ENCODE results near the gene PLEK. TPM values are rescaled to one million over a fixed set of nuclear protein-coding genes. Genes with fewer than 3 reads are reported as not detected.
"Not testable (repeated sequence)": the region's sequence is repeated elsewhere in the genome, so short reads cannot be mapped to it uniquely, and the experiment has no call there.

PLEK gene
- 1 to 10 TPM; 4.1 to 7.8 (median 6.1) TPM for polyA plus RNA-seq (ENCODE audit: insufficient read length in 10 of 10)
- long read RNA-seq, donor 1: 0 reads
- long read RNA-seq, donor 2, partial matches to known transcripts: 0 of 2 reads
- long read RNA-seq, donor 2, other reads (novel, unspliced or antisense): 0 of 2 reads
- long read RNA-seq, donor 3: 0 reads
- long read RNA-seq, donor 4, partial matches to known transcripts: 0 of 1 reads
- long read RNA-seq, donor 4, other reads (novel, unspliced or antisense): 0 of 1 reads
- long read RNA-seq, donor 5, partial matches to known transcripts: 0 of 3 reads
- long read RNA-seq, donor 5, other reads (novel, unspliced or antisense): 0 of 3 reads
- long read RNA-seq, donor 6: 0 reads
- long read RNA-seq, donor 7: 0 reads
- long read RNA-seq, donor 8, partial matches to known transcripts: 0 of 1 reads
- long read RNA-seq, donor 8, other reads (novel, unspliced or antisense): 0 of 1 reads
- long read RNA-seq, donor 9: 0 reads

GRCh38 chr2:68365087-68365486 is at the start of gene PLEK:
TSS of gene PLEK (plus strand) at chr2:68365282. CDS start at chr2:68365352, 70 bp downstream.
- DNase-seq: peak in 1 of 3 donors; percentile 44

- DNase-seq: no peak
Measured at GRCh38 chr2:68316111-68316510, 49.0 kb upstream of the PLEK start.

- peak; percentile 4 to 74 (median 27) for DNase-seq
Measured at GRCh38 chr2:68317971-68318913, 46.8 kb upstream of the PLEK start.

GRCh38 chr2:68318914-68319397 is 46.1 kb upstream of the PLEK start:
- no peak for DNase-seq

GRCh38 chr2:68319398-68320117 is 45.5 kb upstream of the PLEK start, which contains the start of gene CNRIP1:
TSS of gene CNRIP1 (minus strand) at chr2:68319949. CDS start at chr2:68319400, 549 bp downstream.
- peak; percentile 77 to 98 (median 90) for DNase-seq

- DNase-seq: peak in 1 of 3 donors; percentile 52
Measured at GRCh38 chr2:68320118-68320641, 44.9 kb upstream of the PLEK start.

- no peak for DNase-seq
Measured at GRCh38 chr2:68325056-68325455, 40.0 kb upstream of the PLEK start.

GRCh38 chr2:68328901-68329300 is 36.2 kb upstream of the PLEK start:
- no peak for DNase-seq

GRCh38 chr2:68330691-68331090 is 34.4 kb upstream of the PLEK start:
- DNase-seq: peak in 1 of 3 donors; percentile 7

GRCh38 chr2:68333009-68333408 is 32.1 kb upstream of the PLEK start:
- DNase-seq: no peak

GRCh38 chr2:68333931-68334330 is 31.2 kb upstream of the PLEK start:
- no peak for DNase-seq

- DNase-seq: peak in 1 of 3 donors; percentile 52
Measured at GRCh38 chr2:68336192-68336591, 28.9 kb upstream of the PLEK start.

GRCh38 chr2:68340226-68341061 is 24.6 kb upstream of the PLEK start:
- no peak for DNase-seq

- DNase-seq: no peak
Measured at GRCh38 chr2:68341062-68341329, 24.1 kb upstream of the PLEK start.

GRCh38 chr2:68341583-68341982 is 23.5 kb upstream of the PLEK start:
- no peak for DNase-seq

GRCh38 chr2:68342470-68342869 is 22.6 kb upstream of the PLEK start:
- DNase-seq: no peak

- DNase-seq: no peak
Measured at GRCh38 chr2:68344031-68344430, 21.1 kb upstream of the PLEK start.

- DNase-seq: no peak
Measured at GRCh38 chr2:68345129-68345875, 19.8 kb upstream of the PLEK start.

GRCh38 chr2:68349091-68349490 is 16.0 kb upstream of the PLEK start:
- not testable (repeated sequence) for DNase-seq

- DNase-seq: no peak
Measured at GRCh38 chr2:68351997-68352396, 13.1 kb upstream of the PLEK start.
